Measurements from ENCODE around the gene MIB1.

MIB1 gene

DNA sequence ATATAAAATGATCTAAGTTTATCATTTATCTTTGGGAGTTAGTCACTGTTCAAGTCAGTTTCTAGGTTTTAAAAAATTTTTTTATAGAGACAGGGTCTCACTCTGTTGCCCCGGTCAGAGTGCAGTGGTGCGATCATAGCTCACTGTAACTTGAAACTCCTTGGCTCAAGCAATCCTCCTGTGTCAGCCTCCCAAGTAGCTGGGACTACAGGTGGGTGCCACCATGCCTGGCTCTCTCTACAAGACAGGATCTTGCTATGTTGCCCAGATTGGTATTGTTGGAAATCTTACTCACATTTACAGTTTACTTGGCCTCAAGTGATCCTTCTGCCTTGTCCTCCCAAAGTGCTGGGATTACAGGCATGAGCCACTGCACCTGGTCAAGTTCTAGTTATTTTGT, 74.5 kb downstream of the MIB1 start:
- no peak for DNase-seq (ENCODE audit: low spot score)

DNA sequence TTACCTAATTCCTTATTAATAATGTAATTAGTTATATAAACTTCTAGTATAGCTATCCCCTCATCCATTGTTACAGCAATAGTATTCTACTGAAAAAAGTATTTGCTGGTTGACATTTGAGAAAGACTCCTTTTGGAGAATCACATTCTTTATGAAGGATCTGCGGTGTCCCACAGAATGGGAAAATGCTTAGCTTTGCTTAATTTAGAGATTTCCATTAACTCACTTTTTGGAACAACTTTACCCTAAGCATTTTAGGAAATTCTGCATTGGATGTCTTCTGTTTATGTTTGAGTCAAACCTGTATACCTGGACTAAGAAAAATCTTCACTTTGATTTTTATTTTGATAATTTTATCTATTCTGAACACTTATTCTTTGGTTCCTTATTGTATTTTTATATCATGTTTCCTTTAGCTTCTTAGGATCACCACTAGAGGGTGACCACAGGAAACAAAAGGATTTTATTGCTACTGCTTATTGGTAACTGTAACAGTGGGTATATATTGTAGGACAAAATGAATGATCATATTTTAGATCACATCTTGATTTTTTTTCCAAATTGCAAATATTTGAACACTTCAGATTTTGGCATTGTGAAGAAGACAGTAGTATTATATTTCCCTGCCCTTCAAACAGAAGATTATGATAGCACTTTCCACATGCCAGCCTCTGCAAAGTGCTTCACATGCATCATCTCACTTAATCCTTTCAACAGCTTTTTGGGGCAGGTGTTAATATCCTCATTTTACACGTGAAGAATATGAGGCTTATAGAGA, 79.6 kb downstream of the MIB1 start:
- DNase-seq (ENCODE audit: low spot score), result peak; percentile 56

DNA sequence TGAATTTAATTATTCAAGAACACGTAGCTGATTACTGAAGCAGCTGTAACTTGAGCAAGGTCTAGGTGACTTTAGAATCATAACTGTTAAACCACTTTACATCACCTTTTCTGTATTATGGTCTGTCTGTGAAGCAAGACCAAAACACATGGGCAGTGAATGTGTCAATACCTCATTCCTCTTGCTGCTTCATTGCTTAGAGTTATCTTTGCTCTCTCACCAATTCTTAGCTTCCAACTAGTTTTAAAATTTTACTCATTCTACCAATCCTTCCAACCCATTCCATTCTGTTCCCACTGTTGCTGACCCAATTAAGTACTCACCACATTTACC, 80.2 kb downstream of the MIB1 start:
- no peak for DNase-seq (ENCODE audit: low spot score)

DNA sequence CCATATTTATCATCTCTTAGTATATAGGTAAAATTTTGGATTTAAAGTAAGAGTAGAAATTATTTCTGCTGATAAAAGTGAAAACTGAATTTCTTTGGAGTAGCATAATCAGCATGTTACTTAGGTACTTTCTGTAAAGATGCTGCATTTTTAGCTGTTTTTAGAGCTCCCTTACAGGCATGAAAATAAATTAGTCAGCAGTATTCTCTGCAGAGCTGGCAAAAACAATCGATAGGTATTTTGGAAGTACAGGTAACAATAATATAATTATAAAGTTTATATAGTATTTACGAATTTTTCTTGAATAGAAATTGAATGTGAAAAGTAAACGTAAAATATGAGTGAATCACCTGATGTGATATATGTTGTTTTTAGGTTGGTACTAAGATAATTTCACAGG, 83.3 kb downstream of the MIB1 start:
- DNase-seq (ENCODE audit: low spot score), result no peak

DNA sequence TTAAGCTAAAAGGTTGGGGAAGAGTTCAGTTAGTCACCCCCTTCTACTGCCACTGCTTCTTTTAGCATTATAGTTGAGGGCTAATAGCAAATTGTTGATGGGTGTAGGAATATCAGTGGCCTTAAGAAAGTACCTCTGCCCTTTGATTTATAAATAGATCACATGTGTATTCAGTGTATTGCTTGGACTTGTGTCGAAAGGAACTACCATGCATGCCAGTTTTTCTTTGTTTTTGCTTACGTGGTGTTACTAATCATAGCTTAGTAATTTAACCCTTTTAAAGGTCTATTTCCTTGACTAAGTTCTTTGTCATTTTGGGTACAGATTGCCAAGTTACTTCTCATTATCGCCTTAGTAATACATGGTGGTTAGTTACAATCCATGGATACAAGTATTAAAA, 85.6 kb downstream of the MIB1 start:
- no peak for DNase-seq (ENCODE audit: low spot score)

DNA sequence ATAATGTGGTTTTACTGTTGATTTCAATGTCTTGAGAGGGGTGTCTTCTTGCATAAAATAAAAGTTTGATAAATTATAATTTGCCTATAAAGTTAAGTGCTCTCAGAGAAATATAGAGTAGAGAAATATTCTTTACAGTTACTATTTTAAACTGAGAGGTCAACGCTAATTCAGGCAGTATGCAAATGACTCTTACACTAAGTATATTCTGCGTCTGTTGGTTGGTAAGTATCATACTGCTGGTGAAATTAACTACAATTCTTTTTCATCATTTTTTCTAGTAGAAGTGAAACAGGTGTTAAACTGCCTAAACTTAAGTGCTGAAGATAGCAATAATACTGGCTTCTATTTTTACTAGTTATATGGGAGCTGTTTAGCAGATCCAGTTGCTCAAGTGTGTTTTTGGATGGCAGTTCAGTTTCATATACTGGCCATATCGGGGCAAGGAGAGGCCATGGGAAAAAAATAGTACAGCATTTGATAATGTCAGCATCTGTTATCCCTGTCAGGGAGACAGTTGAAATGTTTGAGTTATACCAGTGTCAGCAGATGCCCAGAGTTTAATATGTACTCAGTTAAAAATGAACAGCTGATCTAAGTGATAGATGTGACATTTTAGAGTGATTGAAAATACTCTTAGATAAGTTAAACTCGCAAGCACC, 86.2 kb downstream of the MIB1 start:
- DNase-seq (ENCODE audit: low spot score), result no peak

DNA sequence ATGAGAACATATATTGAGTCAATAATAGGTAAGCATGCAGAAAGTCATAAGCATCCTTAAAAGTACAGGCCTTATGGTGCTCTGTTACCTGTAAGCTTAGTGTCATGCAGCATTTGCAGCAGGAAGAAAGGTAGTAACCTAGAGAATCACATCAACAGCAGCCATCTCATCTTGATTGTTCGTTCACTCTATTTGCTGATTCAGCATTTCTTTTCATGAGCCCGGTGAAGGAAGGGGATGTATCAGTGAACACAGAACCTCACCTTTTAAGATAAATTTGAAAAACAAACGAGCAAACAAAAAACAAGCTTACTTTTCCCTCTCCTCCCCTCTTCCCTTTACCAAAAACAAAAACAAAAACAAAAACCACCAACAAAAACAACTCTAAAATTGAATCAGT, 89.9 kb downstream of the MIB1 start:
- no peak for DNase-seq (ENCODE audit: low spot score)

DNA sequence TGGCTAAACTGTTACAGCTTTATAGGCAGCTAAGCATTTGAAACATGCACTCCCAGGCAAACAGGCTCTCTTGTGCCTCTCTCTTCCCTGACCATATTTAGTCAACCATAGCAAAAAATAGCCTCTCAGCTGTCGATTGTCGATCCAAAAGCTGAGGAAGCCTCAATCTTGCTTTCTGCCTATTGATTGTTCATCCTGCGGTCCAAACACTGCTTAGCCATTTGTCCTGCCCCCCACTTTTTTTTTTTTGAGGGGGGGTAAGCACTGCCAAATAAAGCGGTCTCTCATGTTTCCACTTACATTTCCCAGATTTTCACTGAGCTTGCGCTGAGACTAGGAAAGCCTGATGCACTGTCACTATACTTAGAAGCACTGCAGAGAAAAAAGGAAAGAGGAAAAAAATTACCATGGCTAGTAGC, 90.8 kb downstream of the MIB1 start:
- DNase-seq (ENCODE audit: low spot score), result no peak

DNA sequence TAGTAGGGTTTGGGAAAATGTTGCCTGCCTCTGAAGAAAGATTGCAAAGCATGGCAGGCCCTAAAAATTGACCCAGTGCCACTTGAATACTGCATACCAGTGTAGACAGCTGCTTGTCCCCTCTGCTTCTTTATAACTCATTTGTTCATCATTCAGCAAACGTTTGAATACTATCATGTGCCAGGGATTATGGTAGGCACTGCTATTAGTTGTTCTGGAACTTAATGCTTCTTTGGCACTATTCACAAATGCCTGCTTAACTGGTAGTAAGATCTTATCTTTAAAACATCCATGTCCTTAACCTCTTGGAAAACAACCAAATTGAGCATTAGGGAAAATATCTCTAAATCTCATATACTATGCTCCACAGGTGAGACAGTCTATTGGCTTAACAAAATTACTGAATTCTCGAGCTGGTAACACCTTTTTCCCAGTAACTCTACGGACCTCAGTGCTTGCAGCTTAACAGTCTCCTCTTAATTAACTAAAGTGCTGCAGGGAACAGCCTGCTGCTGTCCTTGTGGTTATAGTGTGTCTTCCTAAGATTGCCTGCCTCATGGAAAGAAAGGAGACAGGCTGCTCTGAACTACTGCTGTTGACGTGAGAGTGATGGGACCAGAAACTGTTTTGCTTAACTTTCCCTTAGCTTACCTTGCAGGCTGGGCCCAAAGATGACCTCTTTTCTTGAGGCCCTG, 93.2 kb downstream of the MIB1 start:
- DNase-seq (ENCODE audit: low spot score), result no peak

DNA sequence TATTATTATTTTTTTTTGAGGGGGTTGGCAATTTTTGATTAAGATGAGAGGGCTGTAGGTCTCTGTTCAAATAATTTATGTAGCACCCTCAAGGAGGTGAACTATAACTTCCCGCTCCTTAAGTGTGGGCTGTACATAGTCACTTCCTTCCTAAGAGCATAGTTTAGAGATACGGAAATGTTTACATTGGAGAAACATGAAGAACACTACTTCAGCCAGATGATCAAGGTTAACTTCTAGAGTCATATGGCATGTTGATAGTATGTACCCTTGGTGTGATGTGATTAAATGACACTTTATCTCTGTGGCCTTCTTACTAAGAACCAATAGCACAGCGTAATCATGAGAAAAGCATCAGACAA, 93.7 kb downstream of the MIB1 start:
- DNase-seq (ENCODE audit: low spot score), result no peak

DNA sequence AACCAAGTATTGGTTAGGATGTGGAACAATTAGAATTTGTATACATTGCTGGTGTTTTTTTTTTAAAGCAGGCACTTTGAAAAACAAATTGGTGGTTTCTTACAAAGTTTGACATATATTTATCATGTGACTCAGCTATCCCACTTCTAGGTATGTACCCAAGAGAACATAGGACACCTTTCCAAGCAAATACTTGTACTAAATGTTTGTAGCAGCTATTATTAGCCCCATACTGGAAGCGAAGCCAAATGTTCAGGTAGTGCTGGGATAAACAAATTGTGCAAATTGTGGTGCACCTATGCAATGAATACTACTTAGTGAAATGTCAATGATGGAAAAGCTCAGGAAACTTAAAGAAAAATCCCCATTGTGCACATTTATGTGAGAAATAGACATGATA, 101.0 kb downstream of the MIB1 start:
- no peak for DNase-seq (ENCODE audit: low spot score)

DNA sequence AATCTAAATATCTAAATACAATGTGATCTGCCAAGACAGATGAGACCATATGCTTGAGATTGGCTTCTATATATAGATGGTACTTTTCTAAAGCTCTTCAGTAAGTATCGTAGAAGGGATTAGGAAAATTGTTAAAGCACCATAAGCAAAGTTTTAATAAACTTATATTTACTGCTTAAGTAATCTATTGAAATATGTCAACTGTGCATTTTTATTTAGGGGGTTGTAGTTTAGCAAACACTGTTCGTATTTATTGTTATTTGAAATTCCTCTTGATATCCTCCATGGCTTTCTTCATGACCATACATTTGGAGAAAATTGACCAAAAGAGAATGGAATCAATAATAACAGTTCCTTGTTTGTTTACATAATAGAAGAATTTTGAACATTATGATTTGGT, 102.7 kb downstream of the MIB1 start:
- DNase-seq (ENCODE audit: low spot score), result no peak

DNA sequence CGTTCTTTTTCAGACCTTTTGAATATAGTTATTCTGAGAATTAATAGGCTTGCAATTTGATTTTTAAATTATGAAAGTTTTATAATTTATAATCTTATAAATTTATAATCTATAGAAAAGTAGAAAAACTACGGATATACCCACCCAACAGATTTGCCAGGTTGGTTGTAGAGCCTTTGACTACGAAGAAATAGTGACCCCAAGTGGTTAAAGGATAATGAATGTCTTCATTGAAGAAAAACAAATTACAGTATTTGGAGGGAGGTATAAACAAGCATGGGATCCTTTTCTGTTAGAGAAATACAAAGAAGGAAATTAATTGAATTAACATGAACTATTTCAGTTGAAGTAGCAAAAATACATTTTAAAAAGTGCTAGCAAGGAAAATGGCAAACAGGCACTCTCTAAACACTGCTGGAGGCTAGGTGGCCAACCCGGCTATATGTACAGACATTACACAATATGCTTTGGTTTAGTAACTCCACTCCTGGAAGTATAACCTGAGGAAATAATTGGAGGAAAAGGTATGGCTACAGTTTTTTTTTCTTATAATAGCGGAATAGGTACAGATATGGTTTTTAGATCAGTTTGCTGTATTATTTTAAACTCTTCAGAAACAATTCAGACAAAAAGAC, 110.9 kb downstream of the MIB1 start:
- peak; percentile 6 for DNase-seq (ENCODE audit: low spot score)

DNA sequence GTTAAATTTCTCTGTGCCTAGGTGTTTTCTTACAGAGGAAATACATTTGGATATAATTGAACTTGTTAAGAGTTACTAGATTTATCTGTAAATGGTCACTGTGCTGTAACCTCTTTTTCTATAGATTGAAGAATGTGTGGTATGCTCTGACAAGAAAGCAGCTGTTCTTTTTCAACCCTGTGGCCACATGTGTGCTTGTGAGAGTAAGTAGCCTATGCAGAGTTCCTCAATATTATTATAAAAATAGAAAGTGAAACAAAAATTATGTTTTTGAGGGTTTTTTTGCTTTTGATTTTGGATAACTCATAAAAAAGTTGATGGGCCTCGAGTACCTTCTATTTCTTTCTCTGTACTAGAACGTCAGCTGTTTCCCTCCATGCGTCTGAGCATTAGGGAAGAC, 112.4 kb downstream of the MIB1 start:
- DNase-seq (ENCODE audit: low spot score), result no peak

DNA sequence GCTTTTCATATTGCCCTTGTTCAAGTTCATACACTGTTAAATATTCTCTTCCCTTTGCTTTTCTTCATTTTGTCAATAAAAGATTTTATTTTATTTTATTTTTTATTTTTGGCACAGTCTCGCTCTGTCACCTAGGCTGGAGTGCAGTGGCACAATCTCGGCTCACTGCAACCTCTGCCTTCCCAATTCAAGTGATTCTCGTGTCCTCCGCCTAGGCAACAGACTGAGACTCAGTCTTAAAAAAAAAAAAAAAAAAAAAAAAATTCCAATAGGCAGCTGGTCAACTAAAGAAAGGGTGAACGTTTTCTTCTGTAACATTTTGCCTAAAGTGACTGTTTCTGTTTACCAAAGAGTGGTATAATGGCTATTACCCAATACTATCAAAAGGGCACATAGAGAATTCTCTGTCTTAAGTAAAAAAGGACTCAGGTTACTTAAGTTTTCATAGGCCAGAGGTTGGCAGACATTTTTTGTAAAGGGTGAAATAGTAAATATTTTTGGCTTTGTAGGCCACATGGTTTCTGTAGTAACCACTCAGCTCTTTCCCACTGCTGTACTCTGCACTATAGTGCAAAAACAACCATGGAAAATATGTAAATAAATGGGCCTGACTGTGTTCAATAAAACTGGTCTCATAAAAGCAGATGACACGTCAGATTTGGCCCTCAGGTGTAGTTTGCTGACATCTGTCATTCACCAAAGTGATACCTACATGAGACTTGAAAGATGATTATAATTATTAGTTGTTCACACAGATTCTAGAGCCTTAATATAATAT, 113.4 kb downstream of the MIB1 start:
- no peak for DNase-seq (ENCODE audit: low spot score)

DNA sequence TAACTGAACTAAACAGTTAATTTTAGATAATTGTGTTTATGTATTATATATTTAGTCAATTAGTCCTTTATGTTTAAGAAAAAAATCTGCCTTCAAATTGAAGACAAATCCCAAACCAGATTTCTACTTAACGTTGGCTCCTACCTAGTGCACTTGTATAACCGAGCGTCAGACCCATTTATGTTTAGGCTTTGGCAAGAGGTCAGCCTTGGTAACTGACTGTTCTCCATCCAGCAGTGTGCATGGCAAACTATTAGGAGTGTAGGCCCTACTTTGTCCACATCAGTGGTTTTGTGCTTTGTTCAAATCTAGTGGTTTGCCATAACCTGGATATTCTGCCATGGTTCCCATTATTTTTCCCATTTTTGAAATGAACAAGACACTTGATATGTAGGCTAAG, 114.8 kb downstream of the MIB1 start:
- no peak for DNase-seq (ENCODE audit: low spot score)

DNA sequence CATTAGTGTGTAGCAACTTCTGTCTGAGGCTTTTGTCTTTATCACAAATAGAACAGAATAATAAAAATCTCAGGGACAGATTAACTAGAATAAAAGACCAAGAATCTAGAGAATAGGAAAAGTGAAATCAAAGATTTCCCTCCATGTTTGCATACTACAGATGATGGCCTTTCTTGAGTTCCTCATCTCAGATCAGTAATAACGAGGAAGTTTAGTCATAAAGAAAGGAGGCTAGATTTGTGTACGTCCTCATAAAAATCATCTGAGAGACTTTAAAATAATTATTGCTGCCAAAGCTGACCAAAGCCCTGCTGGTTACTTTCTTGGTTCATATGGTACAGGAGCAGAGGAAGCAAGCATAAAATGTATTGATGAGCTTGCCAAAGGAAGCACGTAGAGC, 117.3 kb downstream of the MIB1 start:
- no peak for DNase-seq (ENCODE audit: low spot score)

DNA sequence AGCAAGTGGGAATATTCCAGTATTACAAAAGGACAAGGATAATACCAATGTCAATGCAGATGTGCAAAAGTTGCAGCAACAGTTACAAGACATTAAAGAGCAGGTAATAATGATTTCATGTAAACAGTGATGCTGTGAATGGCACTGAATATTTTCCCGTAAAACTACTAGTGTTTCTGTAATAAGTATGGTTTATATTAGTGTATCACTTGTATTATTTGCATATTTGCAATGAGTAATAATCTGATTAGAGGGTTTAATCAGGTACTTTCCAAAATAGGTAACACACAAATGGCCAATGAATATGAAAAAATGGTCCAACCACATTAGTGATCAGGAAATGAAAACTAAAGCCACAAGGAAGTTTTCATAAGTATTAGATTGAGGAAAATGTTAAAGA, 118.0 kb downstream of the MIB1 start:
- no peak for DNase-seq (ENCODE audit: low spot score)

DNA sequence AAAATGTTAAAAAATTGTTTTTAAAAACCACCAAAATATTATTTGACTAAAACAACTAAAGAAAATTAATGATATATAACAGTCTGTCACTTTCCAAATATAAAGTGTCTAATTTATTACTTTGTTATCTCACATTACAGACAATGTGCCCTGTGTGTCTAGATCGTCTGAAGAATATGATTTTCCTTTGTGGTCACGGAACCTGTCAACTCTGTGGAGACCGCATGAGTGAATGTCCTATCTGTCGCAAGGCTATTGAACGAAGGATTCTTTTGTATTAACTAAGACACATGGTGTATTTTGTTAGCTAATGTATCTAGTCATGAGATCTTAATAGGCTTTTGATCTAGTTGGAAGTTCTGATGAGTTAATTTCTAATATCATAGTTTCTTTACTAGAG, 123.8 kb downstream of the MIB1 start:
- DNase-seq (ENCODE audit: low spot score), result no peak

DNA sequence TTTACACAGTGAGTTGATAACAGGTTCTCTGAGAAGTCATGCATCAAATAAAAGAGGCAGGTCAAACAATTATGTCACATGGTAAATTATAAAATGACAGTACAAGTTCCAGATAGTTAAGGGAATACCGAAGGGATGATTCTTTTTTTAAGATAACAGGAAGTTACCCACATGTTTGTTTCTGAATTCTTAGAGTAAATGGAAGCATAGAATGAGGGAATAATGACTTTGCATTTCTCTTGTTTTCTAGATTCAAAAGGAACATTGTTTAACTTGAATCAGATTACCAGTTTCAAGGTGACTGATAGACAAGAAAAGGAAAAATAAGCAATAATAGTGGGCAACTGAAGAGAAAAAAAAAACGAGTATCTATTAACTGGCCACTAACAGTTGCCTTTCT, 124.5 kb downstream of the MIB1 start:
- no peak for DNase-seq (ENCODE audit: low spot score)

DNA sequence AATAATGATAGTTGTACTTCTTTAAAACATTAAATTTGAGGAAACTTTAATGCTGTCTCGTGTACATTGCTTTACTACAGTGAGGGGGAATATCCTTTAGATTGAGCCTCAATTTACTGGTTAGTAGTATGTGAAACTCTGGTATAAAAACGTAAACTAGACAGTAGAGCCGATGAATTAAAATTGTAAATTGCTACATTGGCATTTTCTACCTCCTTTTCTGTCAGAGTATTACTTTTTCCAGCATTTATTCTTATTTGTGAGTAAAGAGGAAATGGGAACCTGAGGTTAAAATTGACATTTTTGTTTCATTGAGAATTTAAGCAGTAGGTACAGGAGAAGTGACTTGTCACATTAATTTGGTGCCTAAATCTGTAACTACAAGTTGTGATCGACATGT, 128.2 kb downstream of the MIB1 start:
- no peak for DNase-seq (ENCODE audit: low spot score)

DNA sequence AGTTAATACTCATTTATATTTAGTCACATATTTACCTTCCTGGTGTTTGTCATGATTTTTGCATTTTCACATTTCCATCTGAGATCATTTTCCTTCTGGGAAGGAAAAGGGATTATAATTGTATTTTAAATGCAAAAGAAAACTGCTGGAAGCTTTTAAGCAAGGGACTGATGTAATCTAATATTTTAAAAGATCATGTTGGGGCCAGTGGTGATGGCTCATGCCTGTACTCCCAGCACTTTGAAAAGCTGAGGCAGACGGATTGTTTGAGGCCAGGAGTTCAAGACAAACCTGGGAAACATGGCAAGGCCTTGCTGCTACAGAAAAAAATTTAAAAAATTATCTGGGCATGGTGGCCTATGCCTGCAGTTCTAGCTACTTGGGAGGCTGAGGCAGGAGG, 149.0 kb downstream of the MIB1 start:
- DNase-seq (ENCODE audit: low spot score), result no peak

All from GM03348 (cell line).